Measurements from ENCODE around the gene STON2.
A peak's percentile ranks its signal among the peaks of the same experiment; 100 is the strongest.

Gene STON2

DNA sequence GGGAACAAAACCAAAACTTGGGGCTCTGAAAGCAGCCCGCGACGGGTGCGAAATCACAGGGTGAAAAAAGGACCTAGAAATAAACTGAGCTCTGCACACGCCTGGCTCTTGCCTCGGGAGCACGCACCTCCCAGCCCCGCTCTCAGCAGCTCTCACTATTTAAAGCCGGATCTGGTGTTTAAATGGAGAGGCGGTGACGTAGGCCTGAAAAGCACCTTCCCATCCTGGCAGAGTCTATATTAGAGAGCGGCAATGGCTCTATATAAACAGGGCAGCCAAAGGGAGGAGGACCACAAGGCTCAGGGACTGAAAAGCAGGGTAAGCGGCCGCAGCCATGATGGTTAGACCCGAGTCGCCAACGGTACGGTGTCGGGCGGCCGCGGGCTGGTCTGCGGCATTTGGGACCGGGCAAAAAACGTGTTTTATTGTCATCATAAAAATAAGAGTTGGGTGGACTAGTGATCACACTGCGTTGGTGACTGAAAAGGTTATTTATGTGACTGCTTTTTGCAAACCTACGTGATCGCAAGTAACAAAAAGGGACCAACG, 180.8 kb downstream of the STON2 start:
- peak; percentile 92 for DNase-seq

DNA sequence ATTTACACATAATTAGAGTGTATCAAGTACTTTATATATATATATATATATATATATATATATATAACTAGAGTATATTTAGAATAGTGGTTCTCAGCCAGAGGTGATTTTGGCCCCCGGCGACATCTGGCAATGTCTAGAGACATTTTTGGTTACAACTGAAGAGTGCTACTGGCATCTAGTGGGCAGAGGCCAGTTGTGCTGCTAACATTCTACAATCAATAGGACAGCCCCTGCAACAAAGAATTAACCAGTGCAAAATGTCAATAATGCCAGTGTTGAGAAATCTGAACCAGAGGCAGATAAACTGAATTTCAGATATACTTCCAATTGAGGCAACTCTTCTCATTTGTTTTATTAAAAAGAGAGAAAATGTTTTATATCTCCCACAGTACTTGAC, 188.3 kb downstream of the STON2 start:
- DNase-seq: peak; percentile 12

All from central memory CD4-positive, alpha-beta T cell (primary cell).